Motor neuron (in vitro differentiated cells): ENCODE results near the gene TMEM184C. TPM values are rescaled to one million over a fixed set of nuclear protein-coding genes. Genes with fewer than 3 reads are reported as not detected.

ENCODE experiments used
- ATAC-seq, 8 experiments: fragments of 200-7000 bp; cut with Tn5 transposase; replicated peaks in 6 of 8; 2 replicates each; pipeline ENCODE4 v1.8.0; 2021; ENCODE audit warnings: mild to moderate bottlenecking in 8 of 8, moderate library complexity in 8 of 8
- H3K27ac ChIP-seq, 2 donors: fragments of 250-450 bp; sonication (Bioruptor Pico); 2 replicates each; pipeline ENCODE4 v1.9.0; 2021; ENCODE audit warnings: antibody characterized with exemption in 2 of 2, mild to moderate bottlenecking in 2 of 2, moderate library complexity in 1 of 2
- H3K4me1 ChIP-seq, 2 donors: fragments of 250-450 bp; sonication (Bioruptor Pico); replicated peaks in 1 of 2; 2 replicates each; pipeline ENCODE4 v1.6.1; 2021; ENCODE audit warnings: antibody characterized with exemption in 2 of 2, mild to moderate bottlenecking in 2 of 2, moderate library complexity in 1 of 2
- H3K4me3 ChIP-seq, 5 donors: fragments of 250-450 bp; sonication (Bioruptor Pico); 2 replicates each; pipeline ENCODE4 v1.9.0; 2021; ENCODE audit warnings: antibody characterized with exemption in 5 of 5, mild to moderate bottlenecking in 5 of 5, moderate library complexity in 4 of 5
- WGBS, 10 experiments: fragments of 450-650 bp; shearing (Covaris generic); methylation state at CpG; one replicate each; pipeline ENCODE4 v1.0.0; 2022; 5-methylcytosine and 5-hydroxymethylcytosine counted together
- in situ Hi-C, 9 experiments: fragments of 400-800 bp; cut with MboI; loops; one replicate each; pipeline ENCODE4 v1.15.0; 2021; ENCODE audit warnings: low sequenced_read_pairs in 9 of 9, low pct_unique_long_range_greater_than_20kb in 2 of 9; ENCODE audit not compliant: unreplicated experiment in 9 of 9
- total RNA-seq, 8 experiments: library from RNA; unstranded; fragments of 300-600 nt; gene quantifications; 2 replicates each; pipeline versions ENCODE4 v1.2.3 to v1.2.4, GENCODE V29; 2022

Gene TMEM184C
- total RNA-seq, 8 experiments from 2014 or later = 23.8 to 42.8 (median 28.0) TPM

- Histone ChIP-seq H3K4me1 (no peaks in the 10 kb centered on the region), H3K4me3 (no peak overlapping the region), H3K27ac (no peak overlapping the region)
- no peak for ATAC-seq
- in situ Hi-C loops = no loop called here
- 29 to 100% (median 78%) methylated on average over 1 of the region's 1 CpG; no CpG with 5 or more reads in 3 of the 10 experiments for WGBS, 10 experiments
Observed at GRCh38 chr4:147610686-147611085, 6.5 kb upstream of the TMEM184C start.

- H3K4me1 ChIP-seq = peaks cover 13 to 38% of the 10 kb centered on the region in 2 donors
- H3K4me3 ChIP-seq = peak overlapping the region; percentile 71 to 94 (median 80)
- ATAC-seq = peak in 4 of 8 experiments; percentile 12 to 47 (median 44)
- 0 to 100% (median 39%) methylated on average over 1 to 6 of the region's 6 CpGs; no CpG with 5 or more reads in 1 of the 10 experiments for WGBS, 10 experiments
- in situ Hi-C loops = no loop called here
- H3K27ac ChIP-seq = peak overlapping the region; percentile 66 to 70
Observed at GRCh38 chr4:147616849-147617172, 386 bp upstream of the TMEM184C start.

- H3K27ac ChIP-seq = peak overlapping the region; percentile 55 to 88
- WGBS, 10 experiments = 4 to 46% (median 15%) methylated on average over 1 to 16 of the region's 17 CpGs
- in situ Hi-C loops = no loop called here
- peaks cover 13 to 39% of the 10 kb centered on the region in 2 donors for H3K4me1 ChIP-seq
- peak in 2 of 8 experiments; percentile 1 to 2 for ATAC-seq
- peak overlapping the region; percentile 71 to 94 (median 80) for H3K4me3 ChIP-seq
Observed at GRCh38 chr4:147617841-147618691, 869 bp downstream of the TMEM184C start.

- no peak for ATAC-seq
- in situ Hi-C loops = no loop called here
- WGBS, 10 experiments = 50 to 100% (median 86%) methylated on average over 1 to 2 of the region's 2 CpGs; no CpG with 5 or more reads in 2 of the 10 experiments
Observed at GRCh38 chr4:147620315-147620714, 3.1 kb downstream of the TMEM184C start.

GRCh38 chr4:147625733-147626132 lies 8.5 kb downstream of the TMEM184C start:
- Histone ChIP-seq H3K4me3 (no peak overlapping the region), H3K4me1 (peaks cover 0 to 9% of the 10 kb centered on the region in 2 donors), H3K27ac (no peak overlapping the region)
- in situ Hi-C loops = no loop called here
- ATAC-seq = no peak
- 0 to 96% (median 62%) methylated on average over 1 to 6 of the region's 6 CpGs for WGBS, 10 experiments

More at GRCh38 chr4:147620315-147620714, 3.1 kb downstream of the TMEM184C start:
- Histone ChIP-seq H3K4me1 (peaks cover 13 to 39% of the 10 kb centered on the region in 2 donors), H3K27ac (no peak overlapping the region), H3K4me3 (no peak overlapping the region)

GRCh38 chr4:147626903-147627302 lies 9.7 kb downstream of the TMEM184C start:
- Histone ChIP-seq H3K4me1 (peaks cover 0 to under 1% of the 10 kb centered on the region in 2 donors), H3K4me3 (no peak overlapping the region), H3K27ac (no peak overlapping the region)
- no peak for ATAC-seq
- in situ Hi-C loops = no loop called here
- 83 to 100% (median 98%) methylated on average over 2 to 4 of the region's 4 CpGs; no CpG with 5 or more reads in 2 of the 10 experiments for WGBS, 10 experiments

- no peak overlapping the region for H3K4me3 ChIP-seq
- 48 to 100% (median 67%) methylated on average over 1 to 3 of the region's 3 CpGs for WGBS, 10 experiments
- H3K27ac ChIP-seq = no peak overlapping the region
- H3K4me1 ChIP-seq = no peaks in the 10 kb centered on the region
- in situ Hi-C loops = no loop called here
- ATAC-seq = no peak
Observed at GRCh38 chr4:147628415-147628814, 11.2 kb downstream of the TMEM184C start.

GRCh38 chr4:147629783-147630730 lies 12.9 kb downstream of the TMEM184C start:
- Histone ChIP-seq H3K4me1 (no peaks in the 10 kb centered on the region), H3K27ac (no peak overlapping the region), H3K4me3 (no peak overlapping the region)
- in situ Hi-C loops = no loop called here
- peak in 3 of 8 experiments; percentile 50 to 84 (median 81) for ATAC-seq
- WGBS, 10 experiments = 50 to 100% (median 71%) methylated on average over 1 of the region's 1 CpG; no CpG with 5 or more reads in 1 of the 10 experiments

- Histone ChIP-seq H3K4me1 (no peaks in the 10 kb centered on the region), H3K27ac (no peak overlapping the region), H3K4me3 (no peak overlapping the region)
- ATAC-seq = no peak
- in situ Hi-C loops = no loop called here
- WGBS, 10 experiments = 69 to 100% (median 80%) methylated on average over 1 to 3 of the region's 3 CpGs; no CpG with 5 or more reads in 1 of the 10 experiments
Observed at GRCh38 chr4:147633113-147633512, 15.9 kb downstream of the TMEM184C start.

- Histone ChIP-seq H3K4me1 (no peaks in the 10 kb centered on the region), H3K4me3 (no peak overlapping the region), H3K27ac (no peak overlapping the region)
- in situ Hi-C loops = no loop called here
- ATAC-seq = no peak
- 100% methylated on average over 1 of the region's 1 CpG; no CpG with 5 or more reads in 3 of the 10 experiments for WGBS, 10 experiments
Observed at GRCh38 chr4:147633643-147634042, 16.4 kb downstream of the TMEM184C start.

- ATAC-seq = no peak
- Histone ChIP-seq H3K27ac (no peak overlapping the region), H3K4me1 (no peaks in the 10 kb centered on the region), H3K4me3 (no peak overlapping the region)
- in situ Hi-C loops = no loop called here
Observed at GRCh38 chr4:147635348-147635747, 18.2 kb downstream of the TMEM184C start.

- Histone ChIP-seq H3K4me3 (no peak overlapping the region), H3K27ac (no peak overlapping the region), H3K4me1 (no peaks in the 10 kb centered on the region)
- in situ Hi-C loops = no loop called here
- WGBS, 10 experiments = 43 to 100% (median 85%) methylated on average over 1 of the region's 1 CpG; no CpG with 5 or more reads in 2 of the 10 experiments
- ATAC-seq = no peak
Observed at GRCh38 chr4:147638365-147638764, 21.2 kb downstream of the TMEM184C start.

GRCh38 chr4:147638942-147639341 lies 21.7 kb downstream of the TMEM184C start:
- Histone ChIP-seq H3K4me3 (no peak overlapping the region), H3K27ac (no peak overlapping the region), H3K4me1 (no peaks in the 10 kb centered on the region)
- in situ Hi-C loops = no loop called here
- no peak for ATAC-seq
- WGBS, 10 experiments = 48 to 100% (median 84%) methylated on average over 1 to 2 of the region's 2 CpGs; no CpG with 5 or more reads in 1 of the 10 experiments
